CD4-positive, alpha-beta T cell treated with Interferon gamma for 1 hour (primary cell): ENCODE measurements around the gene NIN.
A peak's percentile ranks its signal among the peaks of the same experiment; 100 is the strongest.

Experiments used
- DNase-seq: peaks from one replicate; pipeline ENCODE4 v3.0.0-alpha.2; 2020

The NIN gene

GRCh38 chr14:50830932-50831725 lies at the start of gene NIN:
NIN (minus strand) TSS chr14:50831162; CDS start chr14:50822056, 9,106 bp downstream.
- DNase-seq: peak; percentile 71

- DNase-seq: peak; percentile 49
Measured at GRCh38 chr14:50875359-50876070, 44.6 kb upstream of the NIN start.

- no peak for DNase-seq
Measured at GRCh38 chr14:50874757-50875156, 43.8 kb upstream of the NIN start.

- no peak for DNase-seq
Measured at GRCh38 chr14:50871914-50872732, 41.2 kb upstream of the NIN start, which contains the start of gene ABHD12B. ABHD12B (plus strand) TSS chr14:50872053; CDS start chr14:50872175, 122 bp downstream.

- DNase-seq: no peak
Measured at GRCh38 chr14:50871228-50871627, 40.3 kb upstream of the NIN start.

GRCh38 chr14:50865391-50866076 lies 34.6 kb upstream of the NIN start:
- DNase-seq: no peak

- DNase-seq: no peak
Measured at GRCh38 chr14:50864946-50865345, 34.0 kb upstream of the NIN start.

- DNase-seq: no peak
Measured at GRCh38 chr14:50864237-50864636, 33.3 kb upstream of the NIN start.

- DNase-seq: no peak
Measured at GRCh38 chr14:50862036-50862570, 31.1 kb upstream of the NIN start.

- DNase-seq: peak; percentile 84
Measured at GRCh38 chr14:50860478-50861086, 29.6 kb upstream of the NIN start.

GRCh38 chr14:50859296-50859624 lies 28.3 kb upstream of the NIN start:
- no peak for DNase-seq

GRCh38 chr14:50856660-50857059 lies 25.7 kb upstream of the NIN start:
- DNase-seq: no peak

GRCh38 chr14:50855558-50855957 lies 24.6 kb upstream of the NIN start:
- no peak for DNase-seq

GRCh38 chr14:50854521-50854920 lies 23.6 kb upstream of the NIN start:
- no peak for DNase-seq

- no peak for DNase-seq
Measured at GRCh38 chr14:50853891-50854290, 22.9 kb upstream of the NIN start.

- DNase-seq: no peak
Measured at GRCh38 chr14:50846226-50846880, 15.4 kb upstream of the NIN start.

- DNase-seq: no peak
Measured at GRCh38 chr14:50845166-50845565, 14.2 kb upstream of the NIN start.

GRCh38 chr14:50844391-50844790 lies 13.4 kb upstream of the NIN start:
- no peak for DNase-seq

- no peak for DNase-seq
Measured at GRCh38 chr14:50839691-50840090, 8.7 kb upstream of the NIN start.

GRCh38 chr14:50839048-50839447 lies 8.1 kb upstream of the NIN start:
- no peak for DNase-seq

GRCh38 chr14:50837850-50838470 lies 7.0 kb upstream of the NIN start:
- no peak for DNase-seq
